Esophagus muscularis mucosa (tissue), 3 donors: Measurements from ENCODE around the gene PAF1.

Experiments
- POLR2A ChIP-seq: fragments of 450-650 bp; IDR thresholded peaks from one replicate; pipeline ENCODE4 v1.6.1; 2017; ENCODE audit warnings: antibody characterized with exemption, moderate library complexity, mild to moderate bottlenecking, low read depth
- POLR2AphosphoS5 ChIP-seq, 2 donors: sonication (generic); formaldehyde crosslinking; IDR thresholded peaks; one replicate each; pipeline ENCODE4 v1.6.1; 2017; ENCODE audit warnings: antibody characterized with exemption in 2 of 2
- TF ChIP-seq, protein P1 (sequence below), 3 experiments: fragments of 200-600 bp in 2 of 3; fragments of 450-650 bp in 1 of 3; sonication (generic) in 2 of 3; IDR thresholded peaks; one replicate each; pipeline ENCODE4 v1.5.1; 2017 to 2019; ENCODE audit warnings: antibody characterized with exemption in 3 of 3, mild to moderate bottlenecking in 2 of 3, moderate library complexity in 1 of 3

DNA sequence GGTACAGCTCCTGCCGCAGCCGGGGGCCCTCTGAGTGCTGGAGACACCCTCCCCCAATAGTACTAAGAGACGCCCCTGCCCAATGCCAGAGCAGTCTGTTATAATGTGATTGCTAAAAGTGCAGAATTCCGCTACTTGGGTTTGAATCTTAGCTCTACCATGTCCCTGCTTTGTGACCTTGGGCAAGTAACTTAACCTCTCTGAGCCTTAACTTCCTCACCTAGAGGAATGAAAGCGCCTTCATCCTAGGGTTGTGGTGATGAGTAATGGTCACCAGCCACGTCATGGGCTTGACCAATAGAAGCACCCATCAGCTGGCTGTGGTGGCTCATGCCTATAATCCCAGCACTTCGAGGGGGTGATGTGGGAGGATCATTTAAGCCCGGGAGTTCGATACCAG lies 28.1 kb upstream of the PAF1 start:
- TF ChIP-seq, protein P1, sequence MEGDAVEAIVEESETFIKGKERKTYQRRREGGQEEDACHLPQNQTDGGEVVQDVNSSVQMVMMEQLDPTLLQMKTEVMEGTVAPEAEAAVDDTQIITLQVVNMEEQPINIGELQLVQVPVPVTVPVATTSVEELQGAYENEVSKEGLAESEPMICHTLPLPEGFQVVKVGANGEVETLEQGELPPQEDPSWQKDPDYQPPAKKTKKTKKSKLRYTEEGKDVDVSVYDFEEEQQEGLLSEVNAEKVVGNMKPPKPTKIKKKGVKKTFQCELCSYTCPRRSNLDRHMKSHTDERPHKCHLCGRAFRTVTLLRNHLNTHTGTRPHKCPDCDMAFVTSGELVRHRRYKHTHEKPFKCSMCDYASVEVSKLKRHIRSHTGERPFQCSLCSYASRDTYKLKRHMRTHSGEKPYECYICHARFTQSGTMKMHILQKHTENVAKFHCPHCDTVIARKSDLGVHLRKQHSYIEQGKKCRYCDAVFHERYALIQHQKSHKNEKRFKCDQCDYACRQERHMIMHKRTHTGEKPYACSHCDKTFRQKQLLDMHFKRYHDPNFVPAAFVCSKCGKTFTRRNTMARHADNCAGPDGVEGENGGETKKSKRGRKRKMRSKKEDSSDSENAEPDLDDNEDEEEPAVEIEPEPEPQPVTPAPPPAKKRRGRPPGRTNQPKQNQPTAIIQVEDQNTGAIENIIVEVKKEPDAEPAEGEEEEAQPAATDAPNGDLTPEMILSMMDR (IDR thresholded peaks at IDR 0.05) = no peak
- TF ChIP-seq POLR2AphosphoS5 (IDR thresholded peaks at IDR 0.05) (no peak), POLR2A (no peak)
